Spleen (tissue), 7 donors: Measurements from ENCODE around the gene OGN.

ENCODE experiments used
- CTCF ChIP-seq, 11 experiments: fragments of 200-600 bp in 7 of 11; fragments of 450-650 bp in 4 of 11; sonication (generic) in 4 of 11; IDR thresholded peaks in 8 of 11; conservative IDR thresholded peaks in 3 of 11; 1 replicate in 7 of 11; 2 replicates in 4 of 11; pipeline versions ENCODE4 v1.4.0 to v1.8.0; 2016 to 2021; ENCODE audit warnings: antibody characterized with exemption in 11 of 11, inconsistent platforms in 4 of 11, mild to moderate bottlenecking in 1 of 11
- POLR2A ChIP-seq, 3 donors: fragments of 450-650 bp; IDR thresholded peaks; one replicate each; pipeline ENCODE4 v1.5.1; 2017; ENCODE audit warnings: antibody characterized with exemption in 3 of 3, mild to moderate bottlenecking in 1 of 3
- donor health status: DM: no; HTN: no; CAD: no; lungs with moderate emphysema.
- donor health status: DM: no; HTN: no; CAD: no.
- donor health status: DM: no; HTN: no; CAD: no.

GRCh38 chr9:92385953-92386352 lies 18.4 kb downstream of the OGN start:
- TF ChIP-seq CTCF (IDR thresholded peaks at IDR 0.05 in 8 of 11, conservative IDR thresholded peaks at IDR 0.05 in 3 of 11): no peak
- no peak for TF ChIP-seq POLR2A (IDR thresholded peaks at IDR 0.05)
